ENCODE results near the gene DDO.

The DDO gene

GRCh38 chr6:110434961-110435602, 19.7 kb upstream of the DDO start:
- TF ChIP-seq, protein P1, sequence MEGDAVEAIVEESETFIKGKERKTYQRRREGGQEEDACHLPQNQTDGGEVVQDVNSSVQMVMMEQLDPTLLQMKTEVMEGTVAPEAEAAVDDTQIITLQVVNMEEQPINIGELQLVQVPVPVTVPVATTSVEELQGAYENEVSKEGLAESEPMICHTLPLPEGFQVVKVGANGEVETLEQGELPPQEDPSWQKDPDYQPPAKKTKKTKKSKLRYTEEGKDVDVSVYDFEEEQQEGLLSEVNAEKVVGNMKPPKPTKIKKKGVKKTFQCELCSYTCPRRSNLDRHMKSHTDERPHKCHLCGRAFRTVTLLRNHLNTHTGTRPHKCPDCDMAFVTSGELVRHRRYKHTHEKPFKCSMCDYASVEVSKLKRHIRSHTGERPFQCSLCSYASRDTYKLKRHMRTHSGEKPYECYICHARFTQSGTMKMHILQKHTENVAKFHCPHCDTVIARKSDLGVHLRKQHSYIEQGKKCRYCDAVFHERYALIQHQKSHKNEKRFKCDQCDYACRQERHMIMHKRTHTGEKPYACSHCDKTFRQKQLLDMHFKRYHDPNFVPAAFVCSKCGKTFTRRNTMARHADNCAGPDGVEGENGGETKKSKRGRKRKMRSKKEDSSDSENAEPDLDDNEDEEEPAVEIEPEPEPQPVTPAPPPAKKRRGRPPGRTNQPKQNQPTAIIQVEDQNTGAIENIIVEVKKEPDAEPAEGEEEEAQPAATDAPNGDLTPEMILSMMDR (IDR thresholded peaks at IDR 0.05; ENCODE audit: insufficient read depth, missing control alignments) = no peak
- no peak for FAIRE-seq
- no peak for DNase-seq (ENCODE audit: insufficient read length, low spot score)

DNA sequence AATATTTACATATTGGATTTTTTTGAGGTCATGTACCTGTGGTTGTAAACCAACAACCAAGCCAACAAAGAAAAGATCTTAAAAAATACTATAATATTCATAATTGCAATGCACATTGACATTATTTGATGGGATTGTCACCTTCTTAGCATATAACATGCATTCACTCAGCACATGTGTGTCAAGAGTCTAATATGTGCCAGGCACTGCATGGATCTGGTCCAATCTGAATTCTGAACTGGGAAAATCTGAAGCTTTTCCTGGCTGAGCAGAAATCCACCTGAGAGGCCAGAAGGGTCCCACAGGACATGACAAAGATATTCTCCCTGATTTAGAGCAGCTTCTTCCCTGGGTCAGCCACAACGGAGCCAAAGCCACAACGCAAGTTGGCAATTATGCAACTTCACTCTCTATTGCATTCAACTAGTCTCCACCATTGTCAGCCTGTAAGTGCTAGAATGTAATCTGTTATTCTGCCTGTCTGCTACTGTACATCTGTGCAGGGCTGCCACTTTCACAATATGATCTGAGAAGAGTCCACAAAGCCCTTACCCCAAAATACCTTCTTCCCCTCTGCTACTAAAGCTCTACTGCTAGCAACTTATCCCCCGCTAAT, 17.0 kb upstream of the DDO start:
- FAIRE-seq (no peak), DNase-seq (ENCODE audit: insufficient read length, low spot score) (no peak)
- TF ChIP-seq, protein P1 (IDR thresholded peaks at IDR 0.05; ENCODE audit: insufficient read depth, missing control alignments) = no peak

- FAIRE-seq = no peak
These were observed 15.4 kb upstream of the DDO start for GRCh38 chr6:110430741-110431140.

GRCh38 chr6:110430236-110430635, 14.9 kb upstream of the DDO start:
- TF ChIP-seq, protein P1 (IDR thresholded peaks at IDR 0.05; ENCODE audit: insufficient read depth, missing control alignments) = no peak
- DNase-seq (ENCODE audit: insufficient read length, low spot score) (no peak), FAIRE-seq (no peak)

More at GRCh38 chr6:110430741-110431140, 15.4 kb upstream of the DDO start:
- TF ChIP-seq, protein P1 (IDR thresholded peaks at IDR 0.05; ENCODE audit: insufficient read depth, missing control alignments) = no peak
- no peak for DNase-seq (ENCODE audit: insufficient read length, low spot score)

- no peak for DNase-seq (ENCODE audit: insufficient read length, low spot score)
- no peak for FAIRE-seq
- TF ChIP-seq, protein P1 (IDR thresholded peaks at IDR 0.05; ENCODE audit: insufficient read depth, missing control alignments) = no peak
These were observed 12.8 kb upstream of the DDO start for GRCh38 chr6:110428153-110428552.

DNA sequence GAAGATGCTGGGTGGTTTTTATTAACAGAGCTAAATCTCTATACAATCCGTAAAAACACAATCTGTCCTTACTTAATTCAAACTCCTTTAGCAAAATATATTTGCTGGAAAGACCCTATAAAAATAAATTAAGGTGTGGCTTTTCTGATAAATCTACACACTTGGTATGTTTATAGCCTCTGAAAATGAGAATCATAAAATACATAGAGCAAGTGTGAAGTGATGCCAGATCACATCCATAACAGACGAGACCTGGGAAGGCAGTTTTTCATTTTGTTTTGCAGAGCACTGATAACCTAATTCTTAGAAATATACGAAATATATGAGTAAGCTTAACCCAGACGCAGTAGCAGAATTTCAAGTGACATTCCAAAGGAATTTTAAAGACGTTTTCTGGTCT, 10.4 kb upstream of the DDO start:
- FAIRE-seq (no peak), DNase-seq (ENCODE audit: insufficient read length, low spot score) (no peak)
- TF ChIP-seq, protein P1 (IDR thresholded peaks at IDR 0.05; ENCODE audit: insufficient read depth, missing control alignments) = no peak

- FAIRE-seq (no peak), DNase-seq (ENCODE audit: insufficient read length, low spot score) (no peak)
- TF ChIP-seq, protein P1 (IDR thresholded peaks at IDR 0.05; ENCODE audit: insufficient read depth, missing control alignments) = no peak
These were observed 7.1 kb upstream of the DDO start for GRCh38 chr6:110422444-110422822.
